GM19468 (cell line): Measurements from ENCODE around the gene VN1R5.

Experiments
- ATAC-seq: cut with Tn5 transposase; IDR thresholded peaks from one replicate; pipeline ENCODE4 v1.9.1; 2021; ENCODE audit warnings: mild to moderate bottlenecking, moderate library complexity, moderate number of reproducible peaks; ENCODE audit not compliant: unreplicated experiment; ENCODE audit errors: extremely low read depth

Gene VN1R5

GRCh38 chr1:247299723-247300381, 44.0 kb downstream of the VN1R5 start:
- ATAC-seq, result no peak

GRCh38 chr1:247300491-247301175, 44.8 kb downstream of the VN1R5 start:
- no peak for ATAC-seq

GRCh38 chr1:247301176-247301540, 45.3 kb downstream of the VN1R5 start:
- ATAC-seq, result no peak

- no peak for ATAC-seq
Measured at GRCh38 chr1:247303216-247303615, 47.3 kb downstream of the VN1R5 start.

GRCh38 chr1:247304031-247304430, 48.2 kb downstream of the VN1R5 start:
- ATAC-seq, result no peak
